ENCODE data around the gene P2RY13.

Gene P2RY13

DNA sequence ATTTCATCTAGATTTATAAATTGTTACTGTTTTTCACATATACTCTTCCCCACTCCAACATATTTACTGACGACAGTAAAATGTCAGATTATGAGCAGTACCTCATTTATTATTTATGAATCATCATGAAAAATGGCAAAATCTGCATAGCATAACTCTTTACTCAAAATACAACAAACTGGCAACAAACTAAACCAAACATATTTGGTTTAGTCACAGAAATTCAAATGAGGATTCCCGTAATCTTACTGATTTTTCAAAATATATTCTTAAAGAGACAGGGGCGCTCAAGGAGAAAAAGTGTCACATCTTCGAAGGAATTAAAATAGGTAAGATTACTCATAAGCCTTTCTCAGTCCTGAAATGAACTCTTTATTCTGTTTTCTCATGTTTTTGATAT is 9.7 kb downstream of the P2RY13 start:
- DNase-seq, result no peak

DNA sequence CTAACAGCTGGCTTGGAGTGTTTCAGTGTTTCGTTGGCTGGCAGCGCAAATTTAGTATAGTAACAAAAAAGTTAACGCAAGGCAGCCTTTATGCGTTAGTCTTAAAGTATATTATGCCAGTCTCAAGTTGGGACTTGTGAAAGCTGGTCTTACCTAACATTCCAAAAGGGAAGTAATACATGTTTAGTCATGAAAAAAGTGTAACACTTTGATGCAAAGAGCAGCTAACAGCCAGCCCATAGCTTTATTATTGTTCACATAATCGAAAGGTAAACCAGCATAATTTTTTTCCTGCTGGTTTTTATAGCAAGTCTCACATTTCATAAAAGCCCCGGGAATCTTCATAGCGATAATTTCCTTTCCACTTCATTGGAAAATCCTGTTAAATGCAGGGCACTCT is 10.4 kb downstream of the P2RY13 start:
- DNase-seq, result no peak

DNA sequence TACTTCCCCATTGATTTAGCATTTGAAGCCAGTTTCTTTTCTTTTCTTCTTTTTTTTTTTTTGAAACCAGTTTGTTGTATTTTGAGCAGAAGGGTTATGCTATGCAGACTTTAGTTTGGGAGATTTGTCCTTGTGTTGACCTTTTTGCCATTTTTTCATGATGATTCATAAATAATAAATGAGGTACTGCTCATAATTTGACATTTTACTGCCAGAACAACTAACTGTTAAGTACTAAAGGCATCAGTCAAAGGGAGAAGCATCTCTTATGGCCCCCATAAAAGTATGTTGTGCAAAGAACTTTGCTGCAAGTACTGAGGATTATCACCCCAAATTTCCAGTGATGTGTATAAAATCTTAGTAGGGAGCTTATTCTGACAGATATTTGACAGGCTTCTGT is 11.0 kb downstream of the P2RY13 start:
- no peak for DNase-seq

DNA sequence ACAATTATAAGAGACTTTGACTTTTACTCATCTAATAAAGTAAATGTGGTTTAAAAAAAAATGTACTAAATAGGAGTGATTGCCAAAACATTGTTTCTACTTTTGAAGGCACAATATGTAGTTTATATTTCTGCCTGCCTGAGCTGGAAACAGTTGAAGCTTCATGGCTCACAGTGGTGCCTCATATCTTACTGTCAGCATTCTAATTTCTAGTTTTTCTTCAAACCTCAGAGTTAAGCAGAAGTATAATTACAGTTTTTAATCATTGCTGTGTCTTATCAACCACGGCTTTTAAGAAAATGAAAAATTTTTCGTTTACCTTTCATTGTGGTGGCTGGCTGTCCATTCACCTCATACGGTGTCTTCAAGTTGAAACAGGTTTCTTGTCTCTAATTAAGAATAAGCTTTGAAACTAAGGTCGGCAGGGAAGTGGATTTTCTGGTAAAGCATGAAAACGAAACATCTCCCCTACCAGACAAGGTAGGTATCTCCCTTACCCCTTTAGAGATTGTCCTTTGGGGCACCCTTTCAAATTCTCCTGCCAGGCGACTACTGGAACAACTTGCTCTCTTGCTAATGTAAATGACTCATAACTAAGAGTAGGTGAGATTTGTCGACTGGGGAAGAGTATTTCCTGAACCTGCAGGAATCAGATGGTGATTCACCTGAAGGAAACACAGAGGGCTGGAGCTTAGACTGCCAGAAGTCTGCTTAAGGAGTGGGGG is 12.9 kb downstream of the P2RY13 start, which contains the start of gene GPR87:
TSS of gene GPR87 (minus strand) at position 554 of the 725 bp plus-strand sequence. CDS start 16,720 bp downstream, outside the sequence.
- DNase-seq, result no peak

DNA sequence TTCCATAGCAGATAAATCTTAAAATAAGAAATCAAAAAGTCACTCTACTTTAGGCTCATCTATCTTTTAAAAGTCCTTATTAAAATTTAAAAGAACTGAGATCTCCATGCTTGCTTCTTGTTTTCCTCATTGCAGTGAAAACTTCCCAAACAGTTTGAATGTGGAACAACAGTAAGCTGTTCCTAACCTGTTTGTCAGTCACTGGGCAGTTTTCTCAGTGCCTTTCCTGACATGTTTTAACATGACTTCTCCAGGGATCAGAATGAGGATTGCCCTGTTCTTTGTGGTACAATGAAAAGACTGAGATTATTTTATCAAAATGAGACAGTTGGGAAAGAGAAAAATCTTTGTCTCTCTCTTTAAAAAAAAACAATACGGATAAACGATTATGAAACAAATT is 13.5 kb downstream of the P2RY13 start:
- DNase-seq, result no peak

DNA sequence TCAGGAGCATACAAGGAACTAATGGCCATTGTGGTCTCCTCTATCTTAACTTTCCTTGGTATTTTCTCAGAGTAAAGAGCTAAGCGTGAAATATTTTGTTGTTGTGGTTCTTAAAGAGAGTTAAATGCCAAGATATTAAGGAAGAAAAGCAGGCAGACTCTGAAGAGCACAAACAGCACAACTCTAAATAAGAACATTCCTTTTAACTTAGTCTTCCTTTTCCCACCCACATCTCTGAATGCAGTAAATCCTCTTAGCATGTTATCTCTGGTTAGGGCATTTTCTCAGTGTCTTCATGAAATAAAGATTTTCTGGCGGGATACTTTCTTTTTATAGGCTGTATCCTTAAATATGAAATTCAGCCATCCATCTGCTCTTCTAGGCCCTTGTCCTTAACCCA is 14.2 kb downstream of the P2RY13 start:
- DNase-seq, result no peak

DNA sequence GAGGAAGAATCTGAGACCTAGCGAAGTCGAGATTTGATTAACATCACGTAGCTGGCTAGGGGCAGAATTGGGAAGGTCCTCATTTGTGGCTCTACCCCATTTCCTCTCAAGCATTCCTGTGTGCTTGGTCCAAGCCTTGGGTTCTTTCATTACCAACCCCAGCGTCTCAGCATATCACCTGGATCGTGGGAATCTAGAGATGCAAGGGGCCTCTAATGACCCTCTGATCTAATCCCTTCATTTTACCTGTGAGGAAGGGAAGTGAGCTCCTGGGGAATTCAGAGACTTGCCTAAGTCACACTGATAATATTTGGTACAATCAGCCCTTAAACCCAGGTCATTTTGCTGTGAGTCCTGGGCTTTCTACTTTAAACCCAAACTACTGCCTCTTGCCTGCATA is 14.8 kb downstream of the P2RY13 start:
- no peak for DNase-seq

DNA sequence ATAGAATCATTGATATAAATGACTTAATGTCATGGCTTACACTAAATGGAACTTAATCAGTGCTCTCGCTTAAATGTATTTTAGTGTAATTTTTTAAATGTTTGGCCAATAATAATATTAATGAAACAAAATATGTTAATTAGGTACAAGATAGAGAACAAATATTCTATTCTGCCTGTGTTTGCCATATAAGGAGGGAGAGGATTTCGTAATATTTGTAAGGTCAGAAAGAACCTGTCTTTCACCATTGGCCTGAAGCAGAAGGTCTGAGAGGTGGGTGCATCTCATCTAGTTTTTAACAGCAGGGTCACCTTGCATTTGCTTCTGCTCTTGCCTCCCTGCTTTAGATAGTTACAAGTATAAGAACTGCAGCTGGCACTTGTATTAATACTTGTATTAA is 15.2 kb downstream of the P2RY13 start:
- DNase-seq, result no peak

DNA sequence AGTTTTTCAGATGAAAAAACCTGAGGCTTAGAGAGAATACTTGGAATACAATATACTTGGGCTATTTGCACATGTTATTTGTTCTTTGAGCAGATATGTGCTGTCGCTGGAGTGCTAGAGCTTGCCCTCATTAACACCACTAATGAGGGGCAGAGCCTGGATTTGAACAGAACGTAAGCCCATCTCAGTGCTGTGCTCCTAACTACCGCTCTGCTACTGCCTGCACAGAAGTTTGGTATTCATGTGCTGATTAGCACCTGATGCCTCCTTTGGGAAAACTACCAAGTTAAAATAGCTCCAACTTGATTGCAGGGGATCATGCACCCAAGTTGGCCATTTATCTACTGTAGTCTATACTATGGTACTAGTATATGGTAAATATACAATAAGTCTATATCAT is 16.4 kb downstream of the P2RY13 start:
- DNase-seq, result no peak

DNA sequence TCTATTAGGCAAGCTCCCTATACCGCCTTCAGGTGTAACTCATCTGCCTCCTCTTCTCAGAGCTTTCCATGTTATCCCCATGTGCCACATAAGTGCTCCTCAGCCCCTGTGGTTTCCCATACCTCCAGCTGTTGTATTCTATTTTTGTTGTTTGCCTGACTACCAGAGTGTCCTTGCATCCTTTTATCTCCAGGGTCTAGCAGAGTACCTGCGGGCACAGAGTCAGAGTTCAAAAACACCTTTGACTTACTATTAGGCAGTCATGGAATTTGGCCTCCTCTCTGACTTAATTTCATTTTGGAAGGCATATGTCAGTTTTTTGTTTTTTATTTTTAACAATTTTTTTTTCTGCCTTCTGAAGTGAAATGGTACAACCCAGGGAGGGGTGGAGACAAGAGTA is 19.8 kb downstream of the P2RY13 start:
- DNase-seq, result no peak

DNA sequence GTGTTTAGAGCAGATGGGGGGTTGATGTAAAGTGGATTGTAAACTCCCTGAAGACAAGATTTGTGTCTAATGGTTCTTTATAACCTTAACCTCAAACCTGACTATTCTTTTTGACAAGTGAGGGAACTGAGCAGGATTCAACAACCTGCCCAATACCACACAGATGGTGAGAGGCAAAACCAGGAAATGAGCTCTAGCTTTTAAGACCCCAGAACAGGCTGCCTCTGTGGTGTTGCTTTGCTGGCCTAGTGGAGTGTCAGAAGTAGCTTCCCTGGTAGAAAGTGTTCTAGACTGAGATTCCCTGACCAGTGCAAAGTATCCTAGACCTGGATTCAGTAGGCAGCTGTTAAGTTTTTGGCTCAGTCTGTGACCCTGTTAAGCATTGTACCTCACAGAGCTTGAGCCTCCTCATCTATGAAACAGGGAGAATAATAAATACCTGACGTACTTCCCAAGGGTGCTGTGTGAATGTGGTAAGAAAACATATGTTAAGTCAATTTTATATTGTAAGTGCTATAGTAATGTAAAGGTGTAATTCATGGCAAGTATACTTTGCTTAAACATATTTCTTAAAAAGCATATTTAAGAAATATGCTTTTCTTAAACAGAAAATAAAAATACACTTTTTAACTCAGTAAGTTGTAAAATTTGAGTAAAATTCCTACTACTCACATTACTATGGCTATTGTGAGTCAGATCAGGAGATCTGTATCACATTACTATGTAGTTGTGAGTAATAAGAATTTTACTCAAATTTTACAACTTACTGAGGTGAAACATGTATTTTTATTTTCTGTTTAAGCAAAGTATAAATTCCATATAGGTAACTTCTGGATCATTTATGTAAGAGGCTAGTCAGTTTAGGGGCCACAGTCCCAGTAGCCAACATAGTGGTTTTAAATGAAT is 21.5 kb downstream of the P2RY13 start:
- no peak for DNase-seq

DNA sequence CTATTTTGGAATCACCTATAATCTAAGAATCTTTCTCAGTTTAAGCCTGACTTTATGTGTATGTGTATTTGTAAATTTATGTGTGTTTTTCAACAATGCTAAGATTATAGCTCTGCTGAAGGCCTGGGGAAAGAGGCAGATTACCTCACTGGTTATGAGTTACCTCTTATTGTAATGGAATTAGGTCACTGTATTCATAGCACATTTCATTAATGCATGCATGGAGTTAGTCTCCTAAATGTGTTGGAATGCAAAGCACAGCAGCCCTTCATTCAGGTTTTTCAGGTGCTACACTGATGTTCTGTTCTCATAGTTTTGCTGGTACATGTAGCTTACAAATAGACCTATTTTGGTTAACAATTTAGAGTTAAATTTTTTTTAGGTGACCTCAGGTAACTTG is 22.2 kb downstream of the P2RY13 start:
- DNase-seq, result no peak

DNA sequence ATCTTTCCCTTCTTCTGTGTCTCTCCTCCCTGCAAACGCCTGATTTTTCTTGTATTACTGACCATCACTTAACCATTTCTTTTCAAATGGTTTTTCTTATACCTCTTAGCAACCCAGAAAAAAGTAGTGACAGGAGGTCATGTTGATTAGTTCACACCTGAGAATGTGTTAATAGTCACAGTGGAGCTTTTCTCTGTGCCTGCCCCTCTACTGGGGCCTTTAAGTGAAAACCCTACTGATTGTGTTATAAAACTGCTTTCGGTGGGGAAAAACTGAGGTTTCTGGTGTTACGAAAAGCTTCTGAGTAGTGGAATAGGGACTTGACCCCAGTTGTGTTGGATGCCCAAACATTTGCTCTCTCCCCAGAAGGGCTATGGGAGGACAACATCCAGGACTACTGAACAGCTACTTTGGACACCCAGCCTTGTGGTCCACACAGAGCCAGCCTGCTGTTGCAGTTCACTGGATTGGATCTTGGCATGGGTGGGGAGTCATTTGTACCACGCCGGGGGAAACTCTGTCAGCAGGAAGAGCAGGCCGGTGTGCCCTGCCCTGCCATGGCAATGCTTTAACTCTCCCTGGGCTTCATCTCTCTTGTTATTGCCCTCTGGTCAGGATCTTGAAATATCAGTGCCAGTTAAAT is 23.1 kb downstream of the P2RY13 start:
- no peak for DNase-seq

DNA sequence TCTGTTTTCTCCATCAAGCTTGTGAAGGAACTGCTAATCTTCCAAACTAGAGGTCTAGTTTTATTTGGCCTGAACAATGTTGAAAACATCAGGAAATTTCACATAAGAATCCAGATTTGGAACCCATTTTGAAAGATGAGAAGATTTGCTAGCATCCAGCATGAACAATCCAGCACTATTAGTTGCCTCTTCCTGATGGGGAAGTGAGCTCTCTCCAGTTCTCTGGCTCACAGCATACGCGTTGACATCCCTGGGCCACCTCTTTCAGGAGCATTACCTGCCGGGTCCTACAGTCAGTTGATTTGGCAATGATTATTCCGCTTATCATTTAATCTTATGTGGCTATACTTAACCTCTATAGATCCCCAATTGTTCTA is 23.6 kb downstream of the P2RY13 start:
- DNase-seq, result no peak

DNA sequence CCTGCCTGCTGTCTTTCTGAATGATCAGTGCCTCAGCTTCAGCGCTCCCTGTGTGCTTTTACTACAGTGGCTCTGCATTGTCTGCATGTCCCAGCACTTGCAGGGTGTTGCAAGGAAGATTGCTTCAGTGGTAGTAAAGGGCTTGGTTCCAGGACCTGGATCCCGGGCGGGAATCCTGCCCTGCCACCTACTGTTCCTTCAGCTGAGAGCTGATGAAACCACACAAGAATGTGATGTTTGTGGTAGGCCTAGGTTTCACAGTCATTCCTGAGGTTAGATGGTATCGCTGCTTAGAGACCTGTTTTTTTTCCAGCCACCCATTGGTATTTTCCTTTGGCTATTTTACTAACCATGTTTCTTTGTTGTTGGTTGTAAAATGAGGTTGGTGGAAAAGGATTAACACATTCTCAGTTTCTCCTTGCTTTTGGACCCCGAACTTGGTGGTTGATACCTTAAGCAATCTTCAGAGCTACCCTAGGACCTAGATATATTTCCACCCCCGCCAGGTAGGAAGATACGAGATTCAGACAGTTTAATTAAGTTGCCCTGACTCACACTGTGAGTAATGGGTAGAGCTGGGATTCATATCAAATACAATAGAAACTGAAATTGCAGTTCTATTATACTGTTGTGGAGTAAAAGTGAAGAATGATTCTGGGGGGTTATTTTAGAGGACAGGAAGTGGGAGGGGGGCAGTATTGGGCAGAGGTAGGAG is 24.1 kb downstream of the P2RY13 start:
- DNase-seq, result no peak

DNA sequence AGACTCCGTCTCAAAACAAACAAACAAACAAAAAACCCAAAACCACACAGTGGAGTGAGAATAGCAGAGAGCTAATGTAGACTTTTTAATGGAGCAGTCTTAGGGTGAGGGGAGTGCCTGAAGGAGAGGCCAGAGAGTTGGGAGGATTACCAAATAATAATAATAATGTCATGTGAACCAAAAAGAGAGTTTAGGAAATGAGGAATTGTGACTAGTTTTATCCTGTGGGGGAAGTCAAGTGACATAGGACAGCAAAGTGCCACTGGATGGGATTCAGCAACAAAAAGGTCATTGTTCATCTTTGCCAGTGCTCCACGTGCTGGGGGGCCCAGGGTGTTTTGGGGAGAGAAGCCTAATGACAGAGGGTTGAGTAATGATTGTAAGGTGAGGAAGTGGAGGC is 25.6 kb downstream of the P2RY13 start:
- DNase-seq, result no peak

DNA sequence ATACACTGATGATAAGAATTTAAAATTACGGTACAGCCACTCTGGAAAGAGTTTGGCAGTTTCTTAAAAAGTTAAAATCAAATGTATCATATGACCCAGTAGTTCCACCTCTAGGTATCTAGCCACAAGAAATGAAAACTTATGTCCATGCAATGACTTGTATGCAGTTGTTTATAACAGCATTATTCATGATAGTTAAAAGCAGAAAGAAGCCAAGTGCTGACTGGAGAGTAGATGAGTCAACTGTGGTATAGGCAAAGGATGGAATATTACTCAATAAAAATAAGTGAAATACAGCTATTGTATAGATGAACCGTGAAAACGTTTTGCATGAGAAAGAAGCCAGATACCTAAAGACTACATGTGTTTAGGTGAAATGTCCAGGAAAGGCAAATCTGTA is 27.6 kb downstream of the P2RY13 start:
- DNase-seq, result no peak

DNA sequence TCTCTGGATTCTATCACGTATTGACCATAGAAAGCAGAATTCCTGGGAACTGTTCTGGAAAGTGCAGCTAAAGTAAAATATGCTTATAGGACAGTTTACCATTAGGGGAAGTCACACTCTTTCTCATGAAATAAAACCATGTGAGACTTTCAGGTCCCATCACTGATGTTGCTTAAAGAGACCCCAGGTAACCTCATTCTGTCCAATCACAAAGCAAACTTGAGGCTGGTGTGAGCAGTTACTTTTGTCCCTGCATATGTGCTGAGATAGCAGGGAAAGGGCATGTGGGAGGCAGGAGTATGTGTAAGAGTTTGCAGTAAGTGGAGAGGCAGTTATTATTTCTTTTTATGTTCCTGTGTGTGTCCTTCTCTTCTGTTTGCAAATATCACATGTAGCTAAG is 28.8 kb downstream of the P2RY13 start:
- DNase-seq, result no peak

DNA sequence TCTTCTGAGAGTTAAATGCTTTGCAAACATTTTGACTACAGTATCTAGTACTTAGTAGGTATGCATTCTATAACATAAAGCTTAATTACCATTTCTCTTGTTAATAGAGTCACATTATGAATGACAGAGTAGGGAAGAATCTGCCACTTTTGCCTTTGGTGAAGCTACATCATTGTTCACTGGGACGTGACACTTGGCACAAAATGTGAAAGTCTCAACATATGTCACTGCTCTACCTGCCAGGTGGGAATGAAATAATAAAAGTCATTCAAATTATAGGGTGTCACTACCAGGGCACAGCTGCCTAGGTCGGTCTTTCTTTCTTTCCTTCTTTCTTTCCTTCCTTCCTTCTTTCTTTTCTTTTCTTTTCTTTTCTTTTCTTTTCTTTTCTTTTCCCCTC is 30.3 kb downstream of the P2RY13 start:
- no peak for DNase-seq

DNA sequence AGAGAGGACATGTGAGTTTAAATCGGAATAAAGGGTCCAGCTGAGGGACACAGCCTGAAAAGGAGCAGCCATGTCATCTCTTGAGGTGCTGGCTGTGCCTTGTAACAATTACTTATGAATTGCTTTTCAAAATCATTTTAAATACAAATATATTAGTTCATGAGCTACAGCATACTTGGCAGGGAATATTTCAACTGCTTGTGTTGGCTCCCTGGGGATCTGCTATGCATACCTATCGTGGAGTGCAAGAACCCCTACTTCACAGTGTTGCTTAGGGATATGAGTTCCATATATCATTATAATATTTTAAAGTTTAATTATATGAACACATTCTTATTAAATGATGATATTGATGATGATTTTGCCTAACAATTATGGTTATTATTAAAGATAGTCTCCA is 31.9 kb downstream of the P2RY13 start:
- DNase-seq, result no peak

DNA sequence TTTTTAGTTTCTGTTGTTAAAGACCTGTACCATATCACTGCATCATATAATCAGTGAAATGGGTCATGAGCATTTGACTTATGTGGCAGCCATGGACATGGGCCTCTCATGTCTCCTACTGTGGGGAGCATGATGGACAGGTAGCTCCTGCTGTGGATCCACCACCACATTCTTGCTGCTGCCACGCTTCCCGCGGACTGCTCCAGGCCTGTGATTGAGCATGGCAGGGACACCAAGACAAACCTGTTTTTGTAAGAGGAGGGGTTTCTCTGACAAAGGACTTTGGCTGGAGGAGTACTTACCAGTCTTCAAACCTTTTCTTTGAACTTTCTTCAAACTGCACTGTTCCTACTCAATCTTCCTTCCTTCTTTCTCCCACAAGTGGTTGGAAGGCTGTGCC is 33.1 kb downstream of the P2RY13 start:
- no peak for DNase-seq

DNA sequence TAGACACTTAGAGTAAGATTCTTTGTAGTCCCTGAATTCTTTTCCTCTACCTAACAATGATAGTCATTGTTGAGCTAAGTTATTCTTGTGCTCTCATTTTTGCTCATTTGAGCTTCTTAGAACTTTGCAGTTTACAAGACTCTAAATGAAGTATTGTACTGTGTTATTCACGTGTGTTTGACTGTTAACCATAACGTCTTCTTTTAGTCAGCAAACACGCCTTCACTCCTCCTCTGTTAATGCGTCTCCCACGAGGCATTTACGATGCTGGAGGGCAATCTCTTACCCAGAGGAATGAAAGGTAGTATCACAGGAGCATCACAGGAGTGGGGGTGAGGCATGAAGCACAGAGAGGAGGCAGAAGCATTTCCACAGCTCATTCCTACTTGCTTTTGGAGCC is 36.2 kb downstream of the P2RY13 start:
- DNase-seq, result no peak

DNA sequence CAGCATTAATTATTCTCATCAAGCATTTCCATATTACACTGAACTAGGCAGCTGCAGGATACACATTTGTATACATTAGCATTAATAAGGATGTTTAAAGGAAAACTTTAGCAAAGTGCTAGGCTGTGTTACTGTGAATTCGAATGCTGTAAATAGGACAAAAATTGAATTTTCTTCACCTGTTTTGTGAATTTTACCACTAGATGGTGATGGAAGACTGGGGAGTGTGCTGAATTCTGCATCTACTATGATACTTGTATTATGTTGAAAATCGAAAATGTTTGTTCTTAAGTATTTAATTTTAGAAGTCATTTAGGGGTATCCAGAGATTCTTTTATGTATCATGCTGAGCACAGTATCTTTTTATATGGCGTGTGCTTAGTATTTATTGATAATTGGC is 38.7 kb downstream of the P2RY13 start:
- peak in 1 of 2 donors; percentile 43 for DNase-seq
